OCI-LY3 (cell line): ENCODE results near the gene NSD1.
"Not testable (repeated sequence)": the region's sequence is repeated elsewhere in the genome, so short reads cannot be mapped to it uniquely, and the experiment has no call there.

Experiments used
- H2AFZ ChIP-seq: fragments of 200-600, 300-600 bp; shearing (Covaris generic); 2 replicates; pipeline ENCODE4 v1.6.0; 2014; ENCODE audit warnings: antibody characterized with exemption, low read depth, low read length
- H3K27ac ChIP-seq: fragments of 200-600, 300-600 bp; sonication (generic); 2 replicates; pipeline ENCODE4 v1.5.1; 2014; ENCODE audit warnings: mild to moderate bottlenecking, low read length, moderate library complexity, mixed read lengths
- H3K27me3 ChIP-seq: fragments of 200-600, 300-600 bp; sonication (generic); 2 replicates; pipeline ENCODE4 v1.6.1; 2014; ENCODE audit warnings: low read depth, low read length, mixed read lengths
- H3K36me3 ChIP-seq: fragments of 200-600, 300-600 bp; sonication (generic); replicated peaks from 2 replicates; pipeline ENCODE3; 2014; ENCODE audit warnings: low read depth, low read length, mixed read lengths
- H3K4me1 ChIP-seq: fragments of 300-600, 200-600 bp; sonication (generic); 2 replicates; pipeline ENCODE4 v1.6.1; 2014; ENCODE audit warnings: low read length, mixed read lengths
- H3K4me2 ChIP-seq: fragments of 200-600, 300-600 bp; sonication (generic); 2 replicates; pipeline ENCODE4 v1.6.1; 2014; ENCODE audit warnings: low read length, mixed read lengths
- H3K4me3 ChIP-seq: fragments of 300-600, 200-600 bp; sonication (generic); 2 replicates; pipeline ENCODE4 v1.5.1; 2014; ENCODE audit warnings: antibody characterized with exemption, mild to moderate bottlenecking, low read length, moderate library complexity
- H3K79me2 ChIP-seq: fragments of 300-600, 200-600 bp; shearing (Covaris generic); 2 replicates; pipeline ENCODE4 v1.6.1; 2014; ENCODE audit warnings: mild to moderate bottlenecking, low read length, mixed read lengths
- H3K9ac ChIP-seq: fragments of 300-600, 200-600 bp; shearing (Covaris generic); 2 replicates; pipeline ENCODE4 v1.6.0; 2014; ENCODE audit warnings: mild to moderate bottlenecking, low read length, moderate library complexity
- H3K9me3 ChIP-seq: fragments of 200-600, 300-600 bp; shearing (Covaris generic); 2 replicates; pipeline ENCODE4 v1.6.1; 2014; ENCODE audit warnings: low read length, mixed read lengths; ENCODE audit not compliant: insufficient read depth
- H4K20me1 ChIP-seq: fragments of 200-600, 300-600 bp; sonication (generic); 2 replicates; pipeline ENCODE4 v1.6.1; 2016; ENCODE audit warnings: low read length, mixed read lengths; ENCODE audit not compliant: insufficient read depth
- EZH2phosphoT487 ChIP-seq: fragments of 200-600 bp; shearing (Covaris generic); IDR thresholded peaks from 2 replicates; pipeline ENCODE4 v1.6.1; 2018; ENCODE audit warnings: antibody characterized with exemption, mixed run types, low read depth
- TF ChIP-seq, protein P1 (sequence below): fragments of 200-600, 300-600 bp; sonication (generic); IDR thresholded peaks from 2 replicates; pipeline ENCODE4 v1.5.1; 2014; ENCODE audit warnings: antibody characterized with exemption, low read length, low read depth

The NSD1 gene

GRCh38 chr5:177256296-177256695 lies 122.7 kb downstream of the NSD1 start:
- TF ChIP-seq, protein P1, sequence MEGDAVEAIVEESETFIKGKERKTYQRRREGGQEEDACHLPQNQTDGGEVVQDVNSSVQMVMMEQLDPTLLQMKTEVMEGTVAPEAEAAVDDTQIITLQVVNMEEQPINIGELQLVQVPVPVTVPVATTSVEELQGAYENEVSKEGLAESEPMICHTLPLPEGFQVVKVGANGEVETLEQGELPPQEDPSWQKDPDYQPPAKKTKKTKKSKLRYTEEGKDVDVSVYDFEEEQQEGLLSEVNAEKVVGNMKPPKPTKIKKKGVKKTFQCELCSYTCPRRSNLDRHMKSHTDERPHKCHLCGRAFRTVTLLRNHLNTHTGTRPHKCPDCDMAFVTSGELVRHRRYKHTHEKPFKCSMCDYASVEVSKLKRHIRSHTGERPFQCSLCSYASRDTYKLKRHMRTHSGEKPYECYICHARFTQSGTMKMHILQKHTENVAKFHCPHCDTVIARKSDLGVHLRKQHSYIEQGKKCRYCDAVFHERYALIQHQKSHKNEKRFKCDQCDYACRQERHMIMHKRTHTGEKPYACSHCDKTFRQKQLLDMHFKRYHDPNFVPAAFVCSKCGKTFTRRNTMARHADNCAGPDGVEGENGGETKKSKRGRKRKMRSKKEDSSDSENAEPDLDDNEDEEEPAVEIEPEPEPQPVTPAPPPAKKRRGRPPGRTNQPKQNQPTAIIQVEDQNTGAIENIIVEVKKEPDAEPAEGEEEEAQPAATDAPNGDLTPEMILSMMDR = no peak
- no peak for TF ChIP-seq EZH2phosphoT487
- no peak overlapping the region for H3K4me2 ChIP-seq

GRCh38 chr5:177258711-177259110 lies 125.1 kb downstream of the NSD1 start:
- H4K20me1 ChIP-seq, H3K4me3 ChIP-seq, H3K4me1 ChIP-seq, H2AFZ ChIP-seq, H3K9me3 ChIP-seq, H3K27ac ChIP-seq, H3K9ac ChIP-seq, H3K27me3 ChIP-seq, H3K79me2 ChIP-seq, H3K4me2 ChIP-seq: not testable (repeated sequence)
- H3K36me3 ChIP-seq = peaks cover 48% of the 10 kb centered on the region

More at GRCh38 chr5:177256296-177256695, 122.7 kb downstream of the NSD1 start:
- Histone ChIP-seq H4K20me1 (no peaks in the 10 kb centered on the region), H3K4me3 (no peak overlapping the region), H3K27ac (no peak overlapping the region), H3K79me2 (no peaks in the 10 kb centered on the region; the same call in 1 of the 2 replicates), H3K36me3 (peaks cover 49% of the 10 kb centered on the region), H3K9ac (no peak overlapping the region), H3K4me1 (no peaks in the 10 kb centered on the region), H2AFZ (no peak overlapping the region), H3K27me3 (no peaks in the 10 kb centered on the region), H3K9me3 (no peaks in the 10 kb centered on the region)

DNA sequence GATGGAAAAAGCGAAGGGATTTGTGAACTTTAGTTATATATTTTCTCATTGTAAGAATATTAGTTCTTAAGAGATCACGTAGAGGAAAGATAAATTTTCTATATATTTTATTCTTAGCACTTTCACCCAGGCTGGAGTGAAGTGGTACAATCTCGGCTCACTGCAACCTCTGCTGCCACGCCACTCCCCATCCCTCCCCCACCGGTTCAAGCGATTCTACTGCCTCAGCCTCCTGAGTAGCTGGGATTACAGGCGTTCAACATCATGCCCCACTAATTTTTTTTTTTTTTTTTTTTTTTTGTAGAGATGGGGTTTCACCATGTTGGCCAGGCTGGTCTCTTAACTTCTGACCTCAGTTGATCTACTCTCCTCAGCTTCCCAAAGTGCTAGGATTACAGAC lies 127.4 kb downstream of the NSD1 start:
- H3K4me3 ChIP-seq = no peak overlapping the region
- TF ChIP-seq EZH2phosphoT487 = no peak
- TF ChIP-seq, protein P1 = no peak

GRCh38 chr5:177261510-177261909 lies 127.9 kb downstream of the NSD1 start:
- no peak overlapping the region for H3K27ac ChIP-seq
- H3K4me2 ChIP-seq = no peak overlapping the region
- TF ChIP-seq, protein P1 = no peak
- no peak for TF ChIP-seq EZH2phosphoT487
- H4K20me1 ChIP-seq = no peaks in the 10 kb centered on the region
- H3K9me3 ChIP-seq = no peaks in the 10 kb centered on the region
- no peaks in the 10 kb centered on the region for H3K27me3 ChIP-seq
- no peaks in the 10 kb centered on the region for H3K4me1 ChIP-seq
- no peak overlapping the region for H3K9ac ChIP-seq
- H3K4me3 ChIP-seq = no peak overlapping the region
- peaks cover 44% of the 10 kb centered on the region for H3K36me3 ChIP-seq
- H2AFZ ChIP-seq = no peak overlapping the region
- no peaks in the 10 kb centered on the region; the same call in 1 of the 2 replicates for H3K79me2 ChIP-seq

More for the DNA sequence above, 127.4 kb downstream of the NSD1 start:
- H3K27me3 ChIP-seq = no peaks in the 10 kb centered on the region
- no peak overlapping the region for H3K9ac ChIP-seq
- no peaks in the 10 kb centered on the region for H3K9me3 ChIP-seq
- H3K27ac ChIP-seq = no peak overlapping the region
- H3K4me1 ChIP-seq = no peaks in the 10 kb centered on the region
- H4K20me1 ChIP-seq = no peaks in the 10 kb centered on the region
- H3K36me3 ChIP-seq = peaks cover 45% of the 10 kb centered on the region
- no peaks in the 10 kb centered on the region; the same call in 1 of the 2 replicates for H3K79me2 ChIP-seq
- no peak overlapping the region for H3K4me2 ChIP-seq
- no peak overlapping the region for H2AFZ ChIP-seq

- Histone ChIP-seq H3K36me3 (peaks cover 42% of the 10 kb centered on the region), H3K4me3 (no peak overlapping the region), H3K4me2 (no peak overlapping the region), H3K27ac (no peak overlapping the region), H2AFZ (no peak overlapping the region), H3K27me3 (no peaks in the 10 kb centered on the region), H3K4me1 (no peaks in the 10 kb centered on the region), H3K9me3 (no peaks in the 10 kb centered on the region), H3K9ac (no peak overlapping the region), H4K20me1 (no peaks in the 10 kb centered on the region), H3K79me2 (no peaks in the 10 kb centered on the region)
- TF ChIP-seq, protein P1 = no peak
- no peak for TF ChIP-seq EZH2phosphoT487
Observed at GRCh38 chr5:177264178-177264577, 130.6 kb downstream of the NSD1 start.
